HuH-7.5 (cell line): ENCODE results near the gene IDI1.
"Not testable (repeated sequence)": the region's sequence is repeated elsewhere in the genome, so short reads cannot be mapped to it uniquely, and the experiment has no call there.

Experiments
- DNase-seq: peaks from one replicate; pipeline ENCODE4 v3.0.0; 2011; ENCODE audit warnings: low spot score

IDI1 gene

GRCh38 chr10:1034758-1035157, 14.2 kb downstream of the IDI1 start:
- no peak for DNase-seq

GRCh38 chr10:1033601-1034000, 15.3 kb downstream of the IDI1 start:
- no peak for DNase-seq

GRCh38 chr10:1029838-1030237, 19.1 kb downstream of the IDI1 start:
- no peak for DNase-seq

- no peak for DNase-seq
These were observed 22.3 kb downstream of the IDI1 start for GRCh38 chr10:1026578-1026977.

- DNase-seq = no peak
These were observed 23.2 kb downstream of the IDI1 start, which contains the start of gene IDI2 for GRCh38 chr10:1025683-1026082. TSS of gene IDI2 (minus strand) at chr10:1025859. CDS start at chr10:1024723, 1,136 bp downstream.

GRCh38 chr10:1024103-1024502, 24.8 kb downstream of the IDI1 start:
- DNase-seq = no peak

GRCh38 chr10:1022413-1022812, 26.5 kb downstream of the IDI1 start:
- DNase-seq = no peak

- DNase-seq = no peak
These were observed 28.0 kb downstream of the IDI1 start for GRCh38 chr10:1020958-1021357.

- no peak for DNase-seq
These were observed 28.5 kb downstream of the IDI1 start for GRCh38 chr10:1020460-1020859.

GRCh38 chr10:1019362-1019761, 29.6 kb downstream of the IDI1 start:
- no peak for DNase-seq

GRCh38 chr10:1015688-1016087, 33.2 kb downstream of the IDI1 start:
- DNase-seq = no peak

- no peak for DNase-seq
These were observed 37.2 kb downstream of the IDI1 start for GRCh38 chr10:1011696-1012095.

- no peak for DNase-seq
These were observed 38.2 kb downstream of the IDI1 start for GRCh38 chr10:1010703-1011102.

GRCh38 chr10:1009947-1010346, 39.0 kb downstream of the IDI1 start:
- not testable (repeated sequence) for DNase-seq

GRCh38 chr10:1009071-1009494, 39.8 kb downstream of the IDI1 start:
- DNase-seq = no peak

- DNase-seq = no peak
These were observed 41.3 kb downstream of the IDI1 start for GRCh38 chr10:1007583-1007982.

GRCh38 chr10:1006573-1006972, 42.3 kb downstream of the IDI1 start:
- DNase-seq = no peak

GRCh38 chr10:1003884-1004670, 44.8 kb downstream of the IDI1 start:
- DNase-seq = no peak

GRCh38 chr10:1002425-1003006, 46.4 kb downstream of the IDI1 start:
- DNase-seq = no peak

GRCh38 chr10:997266-998022, 51.5 kb downstream of the IDI1 start:
- no peak for DNase-seq

- DNase-seq = no peak
These were observed 52.9 kb downstream of the IDI1 start for GRCh38 chr10:996031-996430.

GRCh38 chr10:995559-995926, 53.4 kb downstream of the IDI1 start:
- DNase-seq = no peak
